HG02759 (cell line): Measurements from ENCODE around the gene TRIM71.
"Not testable (repeated sequence)": the region's sequence is repeated elsewhere in the genome, so short reads cannot be mapped to it uniquely, and the experiment has no call there.

Experiments used
- ATAC-seq: cut with Tn5 transposase; IDR thresholded peaks from one replicate; pipeline ENCODE4 v1.9.1; 2021; ENCODE audit warnings: mild to moderate bottlenecking, moderate library complexity; ENCODE audit not compliant: unreplicated experiment

The TRIM71 gene

GRCh38 chr3:32842531-32842931, 24.7 kb downstream of the TRIM71 start:
- ATAC-seq: peak; percentile 49

DNA sequence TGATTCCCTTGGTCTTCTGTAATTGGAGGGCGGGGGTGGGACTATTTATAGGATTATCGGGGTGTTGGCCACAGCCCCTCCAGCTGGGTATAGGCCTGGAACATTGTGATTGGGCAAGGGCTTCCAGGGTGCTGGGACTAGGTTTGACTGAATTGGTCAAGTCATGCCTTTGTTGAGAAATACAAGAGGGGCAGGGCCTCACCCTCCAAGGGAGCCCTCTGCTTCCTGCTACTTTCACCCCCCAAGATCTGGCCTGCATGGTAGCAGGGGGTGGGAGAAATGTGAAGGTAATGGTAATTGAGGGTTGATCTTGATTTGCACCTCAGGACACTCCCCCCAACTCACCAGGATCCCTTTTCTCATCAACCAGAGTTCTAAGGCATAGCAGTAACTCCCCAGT, 25.2 kb downstream of the TRIM71 start:
- no peak for ATAC-seq

DNA sequence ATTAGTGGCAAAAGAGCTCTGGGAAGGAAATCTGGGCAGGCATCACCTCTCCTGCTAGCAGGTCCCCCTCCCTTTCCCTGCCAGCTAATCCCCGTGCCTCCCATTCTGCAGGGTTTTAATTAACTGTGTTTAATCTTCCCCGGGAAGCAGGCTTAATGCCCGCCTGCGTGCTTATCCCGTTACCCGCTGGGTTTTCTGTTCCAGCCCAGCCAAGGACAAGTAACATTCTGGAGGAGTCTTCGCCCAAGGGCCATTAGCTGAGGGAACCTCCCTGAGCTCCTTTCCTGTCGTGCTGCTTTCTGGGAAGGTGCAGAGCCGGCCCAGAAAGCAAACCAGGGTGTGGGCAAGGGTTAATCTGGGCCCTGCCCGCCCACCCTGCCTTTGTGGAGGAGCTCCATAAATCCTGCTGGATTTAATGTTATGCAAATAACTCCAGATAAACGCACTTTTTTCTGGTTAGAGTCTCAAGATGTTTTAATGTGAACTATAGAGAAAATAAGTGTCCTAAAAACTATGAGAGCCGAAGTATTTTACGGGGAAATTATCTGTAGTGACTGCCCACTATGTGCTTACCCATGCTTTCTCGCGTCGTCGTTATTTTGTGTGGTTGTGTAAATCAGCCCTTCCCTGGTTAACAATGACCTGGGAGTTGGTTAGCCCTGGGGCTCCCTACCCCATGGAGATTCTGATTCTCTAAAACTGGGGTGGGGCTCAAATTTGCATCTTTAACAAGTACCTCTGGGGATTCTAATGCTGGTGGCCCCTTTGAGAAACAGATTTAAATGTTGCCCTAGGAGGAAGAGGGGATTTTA, 25.9 kb downstream of the TRIM71 start:
- no peak for ATAC-seq

GRCh38 chr3:32844322-32844654, 26.5 kb downstream of the TRIM71 start:
- no peak for ATAC-seq

- ATAC-seq: no peak
Measured at GRCh38 chr3:32844914-32845313, 27.1 kb downstream of the TRIM71 start.

DNA sequence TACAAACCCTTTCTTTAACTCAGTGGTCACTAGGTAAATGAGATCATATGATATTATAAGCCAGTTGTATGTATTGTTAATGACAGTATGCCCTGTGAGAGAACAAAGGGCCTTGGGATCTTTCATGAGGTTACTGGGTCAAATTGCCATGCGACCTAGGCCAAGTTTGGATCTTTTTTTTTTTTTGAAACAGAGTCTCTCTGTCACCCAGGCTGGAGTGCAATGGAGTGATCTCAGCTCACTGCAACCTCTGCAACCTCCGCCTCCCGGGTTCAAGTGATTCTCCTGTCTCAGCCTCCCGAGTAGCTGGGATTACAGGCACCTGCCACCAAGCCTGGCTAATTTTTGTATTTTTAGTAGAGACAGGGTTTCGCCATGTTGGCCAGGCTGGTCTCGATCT, 27.7 kb downstream of the TRIM71 start:
- not testable (repeated sequence) for ATAC-seq

DNA sequence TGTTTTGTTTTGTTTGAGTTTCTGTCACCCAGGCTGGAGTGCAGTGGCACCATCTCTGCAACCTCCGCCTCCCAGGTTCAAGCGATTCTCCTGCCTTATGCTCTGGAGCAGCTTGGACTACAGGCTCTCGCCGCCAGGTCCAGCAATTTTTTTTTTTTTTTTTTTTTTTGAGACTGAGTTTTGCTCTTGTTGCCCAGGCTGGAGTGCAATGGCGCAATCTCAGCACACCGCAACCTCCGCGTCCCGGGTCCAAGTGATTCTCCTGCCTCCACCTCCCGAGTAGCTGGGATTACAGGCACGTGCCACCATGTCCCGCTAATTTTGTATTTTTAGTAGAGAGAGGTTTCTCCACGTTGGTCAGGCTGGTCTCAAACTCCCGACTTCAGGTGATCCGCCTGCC, 29.2 kb downstream of the TRIM71 start:
- not testable (repeated sequence) for ATAC-seq

- ATAC-seq: no peak
Measured at GRCh38 chr3:32847528-32847927, 29.7 kb downstream of the TRIM71 start.

- ATAC-seq: no peak
Measured at GRCh38 chr3:32848215-32848614, 30.4 kb downstream of the TRIM71 start.

DNA sequence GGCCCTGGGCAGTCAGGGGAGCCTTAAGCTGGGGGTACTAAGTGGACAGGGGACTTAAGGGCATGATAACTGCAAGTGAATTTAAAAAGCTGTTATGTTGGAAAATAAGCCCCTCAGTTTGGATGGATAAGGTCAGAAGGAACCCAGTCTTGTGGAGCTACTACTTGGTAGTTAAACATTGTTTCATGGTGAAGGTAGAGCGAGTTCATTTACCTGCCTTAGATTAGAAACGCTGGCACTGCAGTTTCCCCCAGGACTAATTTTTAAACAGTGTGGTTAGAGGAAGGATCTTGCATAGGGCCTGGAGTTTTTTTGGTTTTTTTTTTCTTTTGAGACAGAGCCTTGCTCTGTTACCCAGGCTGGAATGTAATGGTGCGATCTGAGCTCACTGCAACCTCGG, 31.2 kb downstream of the TRIM71 start:
- ATAC-seq: no peak

DNA sequence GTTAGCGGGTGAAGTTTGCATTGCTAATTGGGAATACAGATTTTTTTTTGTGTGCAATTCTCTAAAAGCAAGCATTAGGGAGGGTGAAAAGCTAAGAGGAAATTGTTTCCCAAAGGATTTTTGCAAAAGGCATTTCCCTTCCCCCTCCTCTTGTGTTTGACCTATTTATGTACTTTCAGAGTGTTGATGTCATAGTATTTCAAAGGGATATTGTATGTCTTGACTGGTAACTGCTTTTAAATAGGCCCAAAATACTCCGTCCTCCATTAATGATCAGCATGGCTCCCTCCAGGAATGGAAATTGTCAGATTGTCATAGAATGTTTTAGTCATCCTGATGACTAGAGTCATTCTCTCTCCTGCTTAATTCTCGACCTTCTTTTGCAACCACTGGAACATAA, 32.4 kb downstream of the TRIM71 start:
- ATAC-seq: no peak

DNA sequence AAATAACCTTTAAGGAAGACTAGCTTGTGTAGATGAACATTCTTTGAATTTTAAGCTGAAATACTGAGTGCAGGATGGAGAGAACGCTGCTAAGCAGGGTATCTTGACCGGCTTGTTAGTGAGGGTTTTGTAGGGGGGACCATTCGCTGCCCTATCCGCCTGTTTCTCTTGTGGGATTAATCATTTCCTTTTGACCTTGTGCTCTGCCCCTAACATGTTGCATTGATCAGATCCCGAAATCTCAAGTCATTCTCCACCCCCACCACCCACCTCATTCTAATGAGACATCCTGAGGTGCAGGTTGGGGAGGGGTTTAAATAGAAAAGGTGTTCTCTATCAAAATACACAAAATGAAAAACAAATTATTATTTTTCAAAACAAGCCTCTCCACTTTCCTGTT, 32.8 kb downstream of the TRIM71 start:
- no peak for ATAC-seq

- ATAC-seq: no peak
Measured at GRCh38 chr3:32852146-32852545, 34.3 kb downstream of the TRIM71 start.

GRCh38 chr3:32855350-32855953, 37.7 kb downstream of the TRIM71 start:
- no peak for ATAC-seq

DNA sequence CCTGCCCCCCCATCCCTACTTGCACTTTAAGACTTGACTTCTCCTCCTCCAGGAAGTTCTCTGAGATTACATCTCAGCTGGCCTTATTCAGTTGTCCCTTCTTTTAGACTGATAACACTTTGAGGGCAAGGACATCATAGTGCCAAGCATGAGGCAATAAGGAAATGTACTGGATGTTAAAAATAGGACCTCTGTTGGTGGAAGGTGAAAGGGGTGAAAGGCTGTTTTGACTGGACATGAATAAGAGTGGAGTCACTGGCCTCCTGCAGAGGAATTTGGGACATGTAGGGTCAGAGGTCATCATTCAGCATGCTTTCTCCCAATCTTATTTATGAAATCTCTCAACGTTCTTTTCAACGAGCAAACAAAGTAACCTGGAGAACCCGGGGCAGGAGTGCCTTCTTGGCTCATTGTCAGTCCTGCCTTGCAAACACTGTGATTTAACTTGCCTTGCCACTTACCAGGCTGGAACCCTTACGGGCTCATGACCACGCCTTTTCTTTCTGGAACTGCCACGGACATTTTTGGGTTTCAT, 38.6 kb downstream of the TRIM71 start:
- no peak for ATAC-seq

GRCh38 chr3:32856901-32857507, 39.2 kb downstream of the TRIM71 start:
- ATAC-seq: no peak

- ATAC-seq: no peak
Measured at GRCh38 chr3:32857921-32858320, 40.1 kb downstream of the TRIM71 start.

DNA sequence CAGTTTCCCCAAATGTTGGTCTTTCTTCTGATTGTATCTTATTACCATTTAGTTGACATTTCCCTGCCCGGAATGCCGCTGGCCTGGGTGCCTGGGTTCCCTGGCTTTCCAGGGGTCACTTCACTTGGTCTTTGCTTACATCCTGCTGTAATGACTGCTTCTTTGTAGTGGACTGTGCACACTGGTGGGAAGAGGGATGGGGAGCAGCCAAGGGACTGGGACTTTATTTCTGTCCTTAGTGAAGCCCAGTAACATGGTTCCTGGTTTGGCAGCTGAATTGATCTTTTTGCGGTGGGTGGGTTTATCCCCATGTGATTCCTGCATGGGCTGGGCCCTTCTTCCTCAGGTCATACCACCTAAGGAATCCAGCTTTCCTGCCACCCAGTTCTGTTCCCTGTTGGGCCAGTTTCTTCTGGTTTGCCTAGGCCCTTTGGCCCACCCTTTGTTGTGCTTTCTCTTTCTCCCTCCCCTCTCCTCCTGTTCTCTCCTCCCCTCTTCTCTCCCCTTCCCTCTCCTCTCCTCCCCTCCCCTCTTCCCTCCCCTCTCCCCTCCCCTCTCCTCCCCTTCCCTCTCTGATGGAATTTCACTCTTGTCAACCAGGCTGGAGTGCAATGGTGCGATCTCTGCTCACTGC, 41.9 kb downstream of the TRIM71 start:
- no peak for ATAC-seq

DNA sequence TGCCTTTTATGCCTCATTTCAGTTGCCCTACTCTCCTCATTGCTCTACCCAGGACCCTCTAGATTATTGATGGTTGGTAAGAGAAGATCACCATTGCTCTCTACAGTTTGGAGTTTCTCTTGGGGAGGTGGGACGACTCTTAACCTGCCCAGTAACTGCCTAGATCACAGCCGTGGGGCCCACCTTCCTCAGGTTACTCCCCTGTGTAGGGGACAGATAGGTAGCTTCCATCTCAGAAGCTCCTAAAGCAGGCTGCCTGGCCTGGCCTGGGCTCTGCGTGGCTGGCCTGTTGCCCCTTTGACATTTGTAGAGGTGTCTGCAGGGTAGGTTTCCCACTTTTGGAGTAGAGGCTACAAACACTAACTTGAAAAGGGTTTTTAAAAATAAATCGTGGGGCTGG, 42.7 kb downstream of the TRIM71 start:
- ATAC-seq: no peak

DNA sequence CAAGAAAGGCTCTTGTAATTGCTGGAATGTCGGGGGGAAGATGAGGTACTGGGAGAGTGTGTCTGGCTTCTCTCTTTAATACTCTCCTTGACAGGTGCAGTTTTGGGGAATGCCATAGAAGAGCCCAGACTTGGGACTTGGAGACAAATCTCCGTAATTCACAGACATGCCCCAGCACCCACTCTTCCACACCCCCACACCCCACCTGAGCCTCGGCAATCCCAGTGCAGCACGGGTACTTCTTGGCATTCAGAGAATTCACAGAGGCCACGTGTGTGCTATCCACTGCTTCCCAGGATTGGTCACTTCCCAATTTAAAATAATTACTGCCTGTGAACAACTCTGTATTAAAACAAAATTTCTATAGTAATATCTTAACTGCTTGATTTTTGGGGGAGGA, 43.9 kb downstream of the TRIM71 start:
- ATAC-seq: no peak

GRCh38 chr3:32862247-32862935, 44.6 kb downstream of the TRIM71 start:
- ATAC-seq: no peak
